Measurements from ENCODE around the gene KCNQ1. TPM values are rescaled to one million over a fixed set of nuclear protein-coding genes. Genes with fewer than 3 reads are reported as not detected.
A peak's percentile ranks its signal among the peaks of the same experiment; 100 is the strongest.

KCNQ1 gene
- total RNA-seq, 3 donors from 2014 or later (not counting 1 experiment from before 2014, with no cell fraction given) = 1.9 to 7.8 (median 3.3) TPM

DNA sequence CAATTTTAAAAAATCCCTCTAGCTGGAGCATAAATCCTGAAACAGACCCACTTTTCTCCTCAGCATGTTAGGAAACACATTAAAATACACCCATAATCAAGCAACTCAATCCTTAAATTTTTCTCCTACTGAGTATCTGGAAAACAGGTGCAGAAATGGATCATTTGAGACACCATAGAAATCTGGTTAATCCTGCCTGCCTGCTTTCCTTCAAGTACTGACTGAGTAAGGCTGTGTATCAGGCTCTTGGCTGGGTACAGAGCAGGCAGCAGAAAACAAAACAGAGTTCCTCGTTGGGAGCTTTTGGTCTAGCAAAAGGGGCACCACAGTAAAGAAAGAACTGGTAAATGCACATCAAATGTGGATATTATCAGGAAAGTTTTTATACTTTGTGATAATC lies 253.1 kb downstream of the KCNQ1 start:
- peak overlapping the region; percentile 91 for H3K4me3 Mint-ChIP-seq
- ATAC-seq = no peak

DNA sequence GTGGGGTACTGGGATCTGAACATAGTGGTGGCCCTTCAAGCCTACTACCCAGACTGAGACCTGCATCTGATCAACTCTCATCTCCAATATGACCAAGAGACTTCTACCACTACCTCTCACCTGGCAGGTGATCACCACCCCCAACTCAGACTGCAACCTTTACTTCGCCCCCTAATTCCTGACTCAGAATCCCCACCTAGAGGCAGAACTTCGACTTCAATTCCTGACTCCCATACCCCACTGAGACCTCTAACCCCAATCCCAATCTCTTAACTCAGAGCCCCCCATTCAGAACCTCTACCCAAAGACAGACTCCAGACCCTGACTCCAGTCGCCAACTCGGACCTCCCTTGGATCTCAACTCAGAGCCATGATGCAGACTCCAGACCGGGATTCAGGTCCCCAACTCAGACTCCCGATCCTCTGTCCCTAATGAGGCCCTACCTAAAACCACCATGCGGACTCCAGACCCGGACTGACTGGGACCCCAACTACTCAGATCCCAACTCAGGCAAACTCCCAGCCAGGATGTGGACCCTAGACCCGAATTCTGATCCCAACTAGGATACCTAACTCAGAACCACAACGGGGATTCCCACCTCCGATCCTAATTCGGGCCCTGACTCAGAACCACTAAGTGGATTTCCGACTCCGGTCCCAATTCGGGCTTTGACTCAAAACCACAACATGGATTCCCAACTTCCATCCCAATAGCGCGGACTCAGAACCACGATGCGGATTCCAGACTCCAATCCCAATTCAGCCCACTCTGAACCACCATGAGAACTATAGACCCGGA lies 253.8 kb downstream of the KCNQ1 start:
- Mint-ChIP-seq H3K4me3 (peak overlapping the region; percentile 91), H3K36me3 (no peaks in the 10 kb centered on the region), H3K27ac (peak overlapping the region; percentile 8 to 84), H3K4me1 (peaks cover 0 to 11% of the 10 kb centered on the region in 2 donors), H3K9me3 (no peaks in the 10 kb centered on the region), H3K27me3 (ENCODE audit: low read depth in 2 of 2) (peaks cover 0 to 13% of the 10 kb centered on the region in 2 donors)
- DNase-seq = peak in 1 of 2 donors; percentile 13
- Histone ChIP-seq H3K9me3 (ENCODE audit: control insufficient read depth, insufficient read depth, low read length) (no peaks in the 10 kb centered on the region), H3K4me1 (ENCODE audit: control insufficient read depth, insufficient read depth, low read length) (peaks cover 20% of the 10 kb centered on the region), H3K36me3 (ENCODE audit: control insufficient read depth, insufficient read depth, low read length) (no peaks in the 10 kb centered on the region), H3K27ac (ENCODE audit: low read length) (no peak overlapping the region), H3K27me3 (ENCODE audit: control insufficient read depth, insufficient read depth, low read length) (peaks cover 2% of the 10 kb centered on the region), H3K4me3 (ENCODE audit: low read length) (peak overlapping the region; percentile 74)
- intact Hi-C loops (cut with micrococcal nuclease) = no loop called here
- WGBS (ENCODE audit: insufficient coverage) = 53% methylated on average over 20 of the region's 20 CpGs
- TF ChIP-seq CTCF (IDR thresholded peaks at IDR 0.05) = no peak
- ATAC-seq = no peak

More for the DNA sequence above, 253.1 kb downstream of the KCNQ1 start:
- Mint-ChIP-seq H3K4me1 (peaks cover 0 to 11% of the 10 kb centered on the region in 2 donors), H3K36me3 (no peaks in the 10 kb centered on the region), H3K27ac (no peak overlapping the region), H3K27me3 (ENCODE audit: low read depth in 2 of 2) (peaks cover 0 to 13% of the 10 kb centered on the region in 2 donors), H3K9me3 (no peaks in the 10 kb centered on the region)
- TF ChIP-seq CTCF (IDR thresholded peaks at IDR 0.05) = no peak
- Histone ChIP-seq H3K36me3 (ENCODE audit: control insufficient read depth, insufficient read depth, low read length) (no peaks in the 10 kb centered on the region), H3K27ac (ENCODE audit: low read length) (no peak overlapping the region), H3K27me3 (ENCODE audit: control insufficient read depth, insufficient read depth, low read length) (peaks cover 2% of the 10 kb centered on the region), H3K9me3 (ENCODE audit: control insufficient read depth, insufficient read depth, low read length) (no peaks in the 10 kb centered on the region), H3K4me1 (ENCODE audit: control insufficient read depth, insufficient read depth, low read length) (peaks cover 21% of the 10 kb centered on the region), H3K4me3 (ENCODE audit: low read length) (no peak overlapping the region)
- 81% methylated on average over 1 of the region's 1 CpG for WGBS (ENCODE audit: insufficient coverage)
- no peak for DNase-seq
- intact Hi-C loops (cut with micrococcal nuclease) = no loop called here

DNA sequence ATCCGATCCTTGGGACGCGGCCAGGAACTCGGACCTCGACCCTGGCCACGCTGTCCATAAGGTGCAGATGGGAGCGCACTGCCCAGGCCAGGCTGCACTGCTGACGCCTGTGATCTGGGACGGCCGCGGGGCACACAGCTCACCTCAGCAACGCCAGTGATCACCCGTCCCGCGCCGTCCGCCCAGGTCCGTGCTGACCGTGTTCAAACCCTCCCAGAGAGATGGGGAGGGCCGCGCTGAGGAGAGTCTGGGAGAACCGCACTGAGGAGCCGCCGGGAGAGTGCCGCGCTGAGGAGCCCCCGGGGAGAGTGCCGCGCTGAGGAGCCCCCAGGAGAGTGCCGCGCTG lies 254.3 kb downstream of the KCNQ1 start:
- Histone ChIP-seq H3K4me3 (ENCODE audit: low read length) (peak overlapping the region; percentile 74), H3K27me3 (ENCODE audit: control insufficient read depth, insufficient read depth, low read length) (peaks cover 2% of the 10 kb centered on the region), H3K9me3 (ENCODE audit: control insufficient read depth, insufficient read depth, low read length) (no peaks in the 10 kb centered on the region), H3K27ac (ENCODE audit: low read length) (no peak overlapping the region), H3K36me3 (ENCODE audit: control insufficient read depth, insufficient read depth, low read length) (no peaks in the 10 kb centered on the region), H3K4me1 (ENCODE audit: control insufficient read depth, insufficient read depth, low read length) (peaks cover 14% of the 10 kb centered on the region)
- Mint-ChIP-seq H3K27me3 (ENCODE audit: low read depth in 2 of 2) (peaks cover 0 to 13% of the 10 kb centered on the region in 2 donors), H3K4me1 (peaks cover 0 to 11% of the 10 kb centered on the region in 2 donors), H3K36me3 (no peaks in the 10 kb centered on the region), H3K27ac (peak overlapping the region; percentile 8 to 84), H3K4me3 (peak overlapping the region; percentile 91), H3K9me3 (no peaks in the 10 kb centered on the region)
- intact Hi-C loops (cut with micrococcal nuclease) = no loop called here
- WGBS (ENCODE audit: insufficient coverage) = 51% methylated on average over 31 of the region's 31 CpGs
- no peak for DNase-seq
- ATAC-seq = peak in 1 of 3 donors; percentile 0
- no peak for TF ChIP-seq CTCF (IDR thresholded peaks at IDR 0.05)
